Adrenal gland (tissue), 12 donors: ENCODE measurements around the gene IL18R1. TPM values are rescaled to one million over a fixed set of nuclear protein-coding genes. Genes with fewer than 3 reads are reported as not detected.

Experiments used
- DNase-seq, 7 donors: peaks; one replicate each; pipeline ENCODE4 v3.0.0-alpha.2; 2019 to 2020
- H3K27ac ChIP-seq, 5 donors: fragments of 200-600 bp; sonication (generic) in 4 of 5; 1 replicate in 3 of 5; 2 replicates in 2 of 5; pipeline versions ENCODE4 v1.5.1 to v1.8.0; 2016 to 2020; ENCODE audit warnings: mild to moderate bottlenecking in 1 of 5
- H3K27me3 ChIP-seq: fragments of 200-600 bp; 2 replicates; pipeline ENCODE4 v1.8.0; 2021
- H3K36me3 ChIP-seq, 2 donors: fragments of 200-600 bp; replicated peaks in 1 of 2; 1 replicate in 1 of 2; 2 replicates in 1 of 2; pipeline versions ENCODE4 v1.5.1 to v1.8.0; 2018 to 2022
- H3K4me1 ChIP-seq, 2 donors: fragments of 200-600 bp; replicated peaks in 1 of 2; 1 replicate in 1 of 2; 2 replicates in 1 of 2; pipeline versions ENCODE4 v1.5.1 to v1.8.0; 2018 to 2021
- H3K4me3 ChIP-seq, 4 donors: fragments of 200-600 bp; sonication (generic) in 3 of 4; one replicate each; pipeline ENCODE4 v1.5.1; 2016 to 2018
- H3K9me3 ChIP-seq, 3 donors: fragments of 200-600 bp; sonication (generic) in 1 of 3; replicated peaks in 1 of 3; 1 replicate in 2 of 3; 2 replicates in 1 of 3; pipeline versions ENCODE4 v1.5.1 to v1.8.0; 2016 to 2021
- CTCF ChIP-seq, 6 experiments: fragments of 450-650 bp in 4 of 6; fragments of 200-600 bp in 2 of 6; sonication (generic) in 1 of 6; IDR thresholded peaks; 1 replicate in 5 of 6; 2 replicates in 1 of 6; pipeline versions ENCODE4 v1.5.1 to v1.8.0; 2016 to 2021; ENCODE audit warnings: antibody characterized with exemption in 6 of 6, mild to moderate bottlenecking in 2 of 6, moderate library complexity in 1 of 6
- POLR2A ChIP-seq, 2 donors: fragments of 450-650 bp; IDR thresholded peaks; one replicate each; pipeline ENCODE4 v1.6.1; 2017; ENCODE audit warnings: antibody characterized with exemption in 2 of 2, mild to moderate bottlenecking in 2 of 2, moderate library complexity in 1 of 2
- WGBS, 4 donors: extraction: QIAGEN DNeasy Blood & Tissue Kit in 2 of 4; methylation state at CpG; one replicate each; pipeline versions ENCODE4 v1.1.5 to v1.1.7; 2013 to 2017; 5-methylcytosine and 5-hydroxymethylcytosine counted together
- intact Hi-C, 2 donors: fragments of 100-400 bp; cut with DNase I; formaldehyde crosslinking; loops; one replicate each; pipeline versions ENCODE4 v1.14.1 to v1.15.0; 2022 to 2023
- polyA plus RNA-seq, 3 donors: library from polyadenylated mRNA; stranded (reverse); fragments of 200-250 nt in 2 of 3; fragments of 350-450 nt in 1 of 3; fragmentation: Illumina TruSeq in 1 of 3; extraction: RNeasy Lipid Tissue Mini Kit (QIAGEN cat#74804) in 1 of 3; gene quantifications; one replicate each; pipeline ENCODE4 v1.2.3, GENCODE V29; 2013 to 2014
- total RNA-seq, 9 donors: library from RNA; depleted of rRNA in 4 of 9; stranded (reverse); fragments of >200 nt in 4 of 9; fragments of 120-200 nt in 1 of 9; fragmentation: NEBNext Ultra II Directional in 1 of 9; extraction: Animal tissue kit (Norgen Biotek cat#: 25700) in 1 of 9; gene quantifications; one replicate each; pipeline versions ENCODE4 v1.1.0 to v1.2.4, GENCODE V29; 2013 to 2023
- donor health status: healthy with polysubstance abuse.
- donor health status: Bipolar disorder and iron deficiency.
- donor health status: DM: yes; HTN: yes; CAD: no.
- donor health status: DM: no; HTN: no; CAD: no.
- donor health status: DM: no; HTN: no; CAD: no.
- donor health status: DM: yes; HTN: yes; CAD: no.

The IL18R1 gene
- total and polyA plus RNA-seq, 12 donors, result 1.2 to 5.5 (median 3.9) TPM

- no peak for TF ChIP-seq CTCF (IDR thresholded peaks at IDR 0.05)
- no peak for TF ChIP-seq POLR2A (IDR thresholded peaks at IDR 0.05)
- H3K27me3 ChIP-seq, result peaks cover 18% of the 10 kb centered on the region
- WGBS, 4 donors, result 74 to 81% (median 76%) methylated on average over 4 of the region's 4 CpGs
- no peaks in the 10 kb centered on the region for H3K4me1 ChIP-seq
- H3K27ac ChIP-seq, result no peak overlapping the region
- H3K4me3 ChIP-seq, result no peak overlapping the region
- H3K36me3 ChIP-seq, result no peaks in the 10 kb centered on the region
- no peak for DNase-seq
- intact Hi-C loops, result loop anchor here in 1 of 2 donors (10.0 kb wide), 1 partner anchor 91 kb away; no protein-coding TSS in a partner anchor
- H3K9me3 ChIP-seq, result no peaks in the 10 kb centered on the region
Measured at GRCh38 chr2:102345329-102345920, 10.2 kb upstream of the IL18R1 start.

GRCh38 chr2:102346381-102347130, 9.0 kb upstream of the IL18R1 start:
- intact Hi-C loops, result loop anchor here in 1 of 2 donors (10.0 kb wide), 1 partner anchor 92 kb away; no protein-coding TSS in a partner anchor
- TF ChIP-seq CTCF (IDR thresholded peaks at IDR 0.05), result no peak
- no peak for TF ChIP-seq POLR2A (IDR thresholded peaks at IDR 0.05)
- Histone ChIP-seq H3K9me3 (no peaks in the 10 kb centered on the region), H3K4me3 (no peak overlapping the region), H3K36me3 (no peaks in the 10 kb centered on the region), H3K4me1 (no peaks in the 10 kb centered on the region), H3K27ac (no peak overlapping the region), H3K27me3 (peaks cover 18% of the 10 kb centered on the region)
- WGBS, 4 donors, result 81 to 86% (median 83%) methylated on average over 7 of the region's 7 CpGs
- no peak for DNase-seq

- intact Hi-C loops, result loop anchor here (5.0 to 10.0 kb wide), 3 partner anchors 98 to 465 kb away; no protein-coding TSS in a partner anchor
Measured at GRCh38 chr2:102350137-102350793, 5.3 kb upstream of the IL18R1 start.

More at GRCh38 chr2:102350137-102350793, 5.3 kb upstream of the IL18R1 start:
- no peak for DNase-seq
- no peak overlapping the region for H3K4me3 ChIP-seq
- WGBS, 4 donors, result 25 to 50% (median 39%) methylated on average over 1 of the region's 1 CpG
- H3K4me1 ChIP-seq, result peaks cover 0 to under 1% of the 10 kb centered on the region in 2 donors
- no peaks in the 10 kb centered on the region for H3K9me3 ChIP-seq
- TF ChIP-seq POLR2A (IDR thresholded peaks at IDR 0.05), result no peak
- TF ChIP-seq CTCF (IDR thresholded peaks at IDR 0.05), result no peak
- H3K27ac ChIP-seq, result no peak overlapping the region
- H3K36me3 ChIP-seq, result no peaks in the 10 kb centered on the region
- peaks cover 6% of the 10 kb centered on the region for H3K27me3 ChIP-seq
